HG02938 (cell line): ENCODE measurements around the gene RANBP3L.
"Not testable (repeated sequence)": the region's sequence is repeated elsewhere in the genome, so short reads cannot be mapped to it uniquely, and the experiment has no call there.

Source experiments
- ATAC-seq: cut with Tn5 transposase; IDR thresholded peaks from one replicate; pipeline ENCODE4 v1.9.1; 2021; ENCODE audit warnings: mild to moderate bottlenecking, moderate library complexity; ENCODE audit not compliant: unreplicated experiment

The RANBP3L gene

GRCh38 chr5:36214436-36214835 is 87.3 kb downstream of the RANBP3L start:
- no peak for ATAC-seq

- no peak for ATAC-seq
These were observed 92.0 kb downstream of the RANBP3L start for GRCh38 chr5:36209664-36210063.

GRCh38 chr5:36208786-36209185 is 92.9 kb downstream of the RANBP3L start:
- ATAC-seq = no peak

GRCh38 chr5:36206913-36207312 is 94.8 kb downstream of the RANBP3L start:
- ATAC-seq = no peak

- ATAC-seq = no peak
These were observed 96.4 kb downstream of the RANBP3L start for GRCh38 chr5:36205329-36205728.

- ATAC-seq = no peak
These were observed 99.2 kb downstream of the RANBP3L start for GRCh38 chr5:36202521-36202961.

- no peak for ATAC-seq
These were observed 101.2 kb downstream of the RANBP3L start for GRCh38 chr5:36200513-36200912.

- ATAC-seq = no peak
These were observed 102.1 kb downstream of the RANBP3L start for GRCh38 chr5:36199620-36200019.

GRCh38 chr5:36198783-36199182 is 102.9 kb downstream of the RANBP3L start:
- ATAC-seq = not testable (repeated sequence)
